HFF-Myc (cell line): Measurements from ENCODE around the gene ZC3H15.
"Not testable (repeated sequence)": the region's sequence is repeated elsewhere in the genome, so short reads cannot be mapped to it uniquely, and the experiment has no call there.

Source experiments
- DNase-seq: peaks from one replicate; pipeline ENCODE4 v3.0.0-alpha.2; 2011; ENCODE audit warnings: low read depth; ENCODE audit errors: extremely low read depth
- H3K4me3 ChIP-seq: replicated peaks from 2 replicates; pipeline ENCODE4 v1.5.1; 2011; ENCODE audit warnings: low read depth, mild to moderate bottlenecking, control low read depth, low read length
- CTCF ChIP-seq: IDR thresholded peaks from 2 replicates; pipeline ENCODE4 v1.5.1; 2012; ENCODE audit warnings: mild to moderate bottlenecking, low read depth, low read length, control low read depth; ENCODE audit errors: missing control alignments

Gene ZC3H15

GRCh38 chr2:186455613-186456012, 30.4 kb upstream of the ZC3H15 start:
- no peak for DNase-seq
- no peak for TF ChIP-seq CTCF
- no peak overlapping the region for H3K4me3 ChIP-seq

GRCh38 chr2:186456941-186457340, 29.1 kb upstream of the ZC3H15 start:
- no peak overlapping the region for H3K4me3 ChIP-seq
- TF ChIP-seq CTCF, result no peak
- no peak for DNase-seq

GRCh38 chr2:186457908-186458307, 28.2 kb upstream of the ZC3H15 start:
- no peak overlapping the region for H3K4me3 ChIP-seq
- TF ChIP-seq CTCF, result no peak
- no peak for DNase-seq

- DNase-seq, result no peak
- TF ChIP-seq CTCF, result no peak
- H3K4me3 ChIP-seq, result no peak overlapping the region
Observed at GRCh38 chr2:186459009-186459408, 27.1 kb upstream of the ZC3H15 start.

- TF ChIP-seq CTCF, result no peak
- no peak overlapping the region for H3K4me3 ChIP-seq
- DNase-seq, result no peak
Observed at GRCh38 chr2:186460465-186460864, 25.6 kb upstream of the ZC3H15 start.

GRCh38 chr2:186466743-186467142, 19.3 kb upstream of the ZC3H15 start:
- H3K4me3 ChIP-seq, result no peak overlapping the region
- no peak for TF ChIP-seq CTCF
- DNase-seq, result no peak

- DNase-seq, result no peak
- no peak overlapping the region for H3K4me3 ChIP-seq
- TF ChIP-seq CTCF, result no peak
Observed at GRCh38 chr2:186467421-186467820, 18.6 kb upstream of the ZC3H15 start.

- DNase-seq, result not testable (repeated sequence)
Observed at GRCh38 chr2:186472722-186473493, 13.2 kb upstream of the ZC3H15 start.

GRCh38 chr2:186474239-186474638, 11.8 kb upstream of the ZC3H15 start:
- not testable (repeated sequence) for H3K4me3 ChIP-seq, DNase-seq

More at GRCh38 chr2:186472722-186473493, 13.2 kb upstream of the ZC3H15 start:
- H3K4me3 ChIP-seq, result not testable (repeated sequence)
